HepG2 (cell line): ENCODE results near the gene RBP5. TPM values are rescaled to one million over a fixed set of nuclear protein-coding genes. Genes with fewer than 3 reads are reported as not detected.
A peak's percentile ranks its signal among the peaks of the same experiment; 100 is the strongest.

Experiments used
- ATAC-seq: fragments of 200-7000 bp; cut with Tn5 transposase; 3 replicates; pipeline ENCODE4 v1.9.1; 2020; ENCODE audit warnings: mild to moderate bottlenecking, moderate library complexity
- BruUV-seq: library from RNA; stranded (reverse); fragments of 400-500 nt; replicated peaks from 2 replicates; lab custom pipeline; 2021; lab: Mats Ljungman, UMichigan
- CTCF ChIA-PET: fragments of 300-600 bp; formaldehyde crosslinking; extraction: SDS; loops from one replicate; lab custom pipeline; 2021; ENCODE audit warnings: low total read pairs, inconsistent platforms, low intra/inter-chr PET ratio; lab: Yijun Ruan, JAX
- POLR2A ChIA-PET: fragments of 350-600 bp; sonication (Branson Sonifier 250); formaldehyde crosslinking; loops from one replicate; lab custom pipeline; 2020; ENCODE audit warnings: antibody characterized with exemption, inconsistent platforms; lab: Yijun Ruan, JAX
- DNase-seq: peaks from one replicate; pipeline ENCODE4 v3.0.0-alpha.2; 2015; ENCODE audit warnings: low spot score
- FAIRE-seq: peaks from 3 replicates; lab custom pipeline; 2011; peaks lifted over from hg19 to GRCh38; lab: Jason Lieb, UNC
- H2AFZ ChIP-seq: one replicate; pipeline ENCODE4 v1.6.1; 2011; ENCODE audit warnings: low read length, inconsistent platforms
- H3K27ac ChIP-seq: fragments of 300-600 bp; 3 replicates; pipeline ENCODE4 v1.8.0; 2011; ENCODE audit warnings: mixed run types, mild to moderate bottlenecking, mixed read lengths, low read length, inconsistent platforms; ENCODE audit not compliant: insufficient read depth; ENCODE audit errors: extremely low read length
- H3K27me3 ChIP-seq, 2 experiments: fragments of 200-600 bp in 1 of 2; 2 replicates in 1 of 2; 3 replicates in 1 of 2; pipeline versions ENCODE4 v1.6.0 to v1.8.0; 2011; ENCODE audit warnings: low read length in 2 of 2, mild to moderate bottlenecking in 2 of 2, moderate library complexity in 2 of 2, inconsistent platforms in 1 of 2; ENCODE audit not compliant: insufficient read depth in 2 of 2, control insufficient read depth in 1 of 2
- H3K36me3 ChIP-seq, 2 experiments: fragments of 200-600 bp in 1 of 2; replicated peaks in 1 of 2; 2 replicates in 1 of 2; 3 replicates in 1 of 2; pipeline versions ENCODE4 v1.5.1 to v1.8.0; 2011; ENCODE audit warnings: low read length in 2 of 2, inconsistent platforms in 1 of 2; ENCODE audit not compliant: insufficient read depth in 2 of 2, control insufficient read depth in 1 of 2
- H3K4me1 ChIP-seq: 2 replicates; pipeline ENCODE4 v1.5.1; 2012; ENCODE audit warnings: low read length, inconsistent platforms; ENCODE audit not compliant: insufficient read depth
- H3K4me2 ChIP-seq: 2 replicates; pipeline ENCODE4 v1.6.0; 2011; ENCODE audit warnings: low read depth, low read length, inconsistent platforms
- H3K4me3 ChIP-seq, 3 experiments: fragments of 200-600 bp in 1 of 3; sonication (generic), shearing (Covaris generic) in 1 of 3; replicated peaks in 1 of 3; 2 replicates each; pipeline ENCODE4 v1.5.1; 2011 to 2016; ENCODE audit warnings: low read length in 3 of 3, inconsistent platforms in 2 of 3, low read depth in 2 of 3, mild to moderate bottlenecking in 2 of 3, control low read depth in 1 of 3, mixed read lengths in 1 of 3; ENCODE audit not compliant: insufficient read depth in 1 of 3
- H3K79me2 ChIP-seq: one replicate; pipeline ENCODE4 v1.6.1; 2011; ENCODE audit warnings: low read length, inconsistent platforms; ENCODE audit not compliant: insufficient read depth
- H3K9ac ChIP-seq: 2 replicates; pipeline ENCODE4 v1.6.0; 2011; ENCODE audit warnings: mild to moderate bottlenecking, low read depth, low read length, inconsistent platforms; ENCODE audit not compliant: insufficient read depth
- H3K9me3 ChIP-seq: 2 replicates; pipeline ENCODE4 v1.5.1; 2012; ENCODE audit warnings: mild to moderate bottlenecking, low read length
- H4K20me1 ChIP-seq: 2 replicates; pipeline ENCODE4 v1.6.0; 2011; ENCODE audit warnings: inconsistent platforms, mild to moderate bottlenecking, low read length, moderate library complexity; ENCODE audit not compliant: insufficient read depth
- AGO2 ChIP-seq: fragments of 200-400 bp; formaldehyde crosslinking; optimal IDR thresholded peaks from 2 replicates; pipeline ENCODE3; 2017; ENCODE audit warnings: mild to moderate bottlenecking, low read depth, low read length, moderate library complexity
- MEIS1 ChIP-seq: sonication (generic); formaldehyde crosslinking; IDR thresholded peaks from 2 replicates; pipeline ENCODE4 v1.9.0; 2021; ENCODE audit warnings: mild to moderate bottlenecking, missing genetic modification reagents, moderate library complexity, borderline replicate concordance
- ZBTB40 ChIP-seq, 2 experiments: fragments of 450-650 bp in 1 of 2; sonication (generic) in 1 of 2; formaldehyde crosslinking in 1 of 2; IDR thresholded peaks; 2 replicates each; pipeline versions ENCODE4 v1.6.1 to v1.8.0; 2016 to 2022; ENCODE audit warnings: antibody characterized with exemption in 1 of 2, mild to moderate bottlenecking in 1 of 2, missing genetic modification reagents in 1 of 2
- ZFP1 ChIP-seq: IDR thresholded peaks from 2 replicates; pipeline ENCODE4 v1.6.1; 2016
- ZSCAN5A ChIP-seq: sonication (generic); formaldehyde crosslinking; IDR thresholded peaks from 2 replicates; pipeline ENCODE4 v1.8.0; 2022; ENCODE audit warnings: mild to moderate bottlenecking, missing genetic modification reagents, borderline replicate concordance
- WGBS: methylation state at CpG from one replicate; pipeline ENCODE4 v1.1.6; 2017; ENCODE audit warnings: low lambda C conversion rate; 5-methylcytosine and 5-hydroxymethylcytosine counted together
- in situ Hi-C: cut with HindIII; loops from 2 replicates; pipeline ENCODE4 v1.10.0; 2017; ENCODE audit warnings: low pct_unique_long_range_greater_than_20kb; ENCODE audit not compliant: extremely low pct_ligation_motif_present
- intact Hi-C: fragments of 100-400 bp; cut with micrococcal nuclease; formaldehyde crosslinking; loops from one replicate; pipeline ENCODE4 v1.10.0; 2022; ENCODE audit not compliant: unreplicated experiment
- polyA plus RNA-seq, 8 experiments: library from polyadenylated mRNA; depleted of rRNA in 3 of 8; stranded (reverse) in 7 of 8; unstranded in 1 of 8; fragments of >200 nt; fragmentation: Illumina TruSeq in 4 of 8; extraction: Trizol in 4 of 8; gene quantifications; 2 replicates each; pipeline versions ENCODE4 v1.2.1 to v1.2.3, GENCODE V29; 2011 to 2016; ENCODE audit warnings: low read depth in 4 of 8, missing spikeins in 1 of 8, mixed read lengths in 1 of 8; ENCODE audit not compliant: insufficient read depth in 1 of 8
- total RNA-seq, 5 experiments: library from RNA; depleted of rRNA; stranded (reverse); fragments of >200 nt; fragmentation: Illumina TruSeq; extraction: Trizol; gene quantifications; 2 replicates each; pipeline ENCODE4 v1.2.3, GENCODE V29; 2016; ENCODE audit warnings: low read depth in 1 of 5

The RBP5 gene
- total and polyA plus RNA-seq, 2 of the 13 experiments (the other 11 are each of a cell fraction or from before 2014, with no cell fraction given): 13.8 to 19.8 TPM

- peaks cover 4 to 5% of the 10 kb centered on the region in 2 experiments; a peak in 3 of 5 replicates for H3K36me3 ChIP-seq
- H3K9ac ChIP-seq: no peak overlapping the region
- H3K9me3 ChIP-seq: peaks cover 8% of the 10 kb centered on the region
- H3K4me3 ChIP-seq: no peak overlapping the region
- no peak overlapping the region for H2AFZ ChIP-seq
- no peak for DNase-seq
- ATAC-seq: no peak
- H3K4me2 ChIP-seq: no peak overlapping the region
- no TSS peak for BruUV-seq
- TF ChIP-seq ZFP1 (CRISPR knock-in tag): peak; percentile 98
- no peak for TF ChIP-seq MEIS1 (CRISPR knock-in tag)
- TF ChIP-seq, all 625 proteins: peak for 1
- in situ Hi-C loops: no loop called here
- Histone ChIP-seq H3K79me2 (peaks cover 22% of the 10 kb centered on the region), H3K4me1 (peaks cover 41% of the 10 kb centered on the region), H4K20me1 (no peaks in the 10 kb centered on the region), H3K27me3 (no peaks in the 10 kb centered on the region; a peak in 1 of 5 replicates), H3K27ac (no peak overlapping the region)
- ChIA-PET POLR2A (interaction anchor here (3.6 kb wide), 1 partner anchor 23 kb away, joined by 25 read pairs; the partner anchor contains the start of genes CLSTN3 and RBP5), CTCF (no interaction called here)
- intact Hi-C loops: no loop called here
- WGBS: 96% methylated on average over 1 of the region's 1 CpG
- no peak for FAIRE-seq
Measured at GRCh38 chr12:7106082-7106481, 22.6 kb downstream of the RBP5 start.

- H3K9me3 ChIP-seq: peaks cover 8% of the 10 kb centered on the region
- POLR2A ChIA-PET: no interaction called here
- H3K27ac ChIP-seq: no peak overlapping the region
- peaks cover 25% of the 10 kb centered on the region for H3K4me1 ChIP-seq
- WGBS: 97% methylated on average over 14 of the region's 14 CpGs
- FAIRE-seq (no peak), DNase-seq (no peak), ATAC-seq (no peak)
- BruUV-seq: no TSS peak
- H3K4me2 ChIP-seq: no peak overlapping the region
- in situ Hi-C loops (no loop called here), intact Hi-C loops (no loop called here)
- H3K27me3 ChIP-seq: no peaks in the 10 kb centered on the region; a peak in 1 of 5 replicates
- CTCF ChIA-PET: no interaction called here
- no peak overlapping the region for H3K4me3 ChIP-seq
- H3K79me2 ChIP-seq: peaks cover 22% of the 10 kb centered on the region
- no peak overlapping the region for H3K9ac ChIP-seq
- H4K20me1 ChIP-seq: no peaks in the 10 kb centered on the region
- H2AFZ ChIP-seq: no peak overlapping the region
- peaks cover 6 to 13% of the 10 kb centered on the region in 2 experiments; a peak in 4 of 5 replicates for H3K36me3 ChIP-seq
- TF ChIP-seq ZBTB40 (IDR thresholded peaks at IDR 0.05) (no peak), ZBTB40 (CRISPR knock-in tag; IDR thresholded peaks at IDR 0.05) (no peak), AGO2 (peak; percentile 34), ZSCAN5A (CRISPR knock-in tag) (no peak)
Measured at GRCh38 chr12:7103837-7104584, 24.7 kb downstream of the RBP5 start.
